HG02642 (cell line): ENCODE measurements around the gene TMC7.
"Not testable (repeated sequence)": the region's sequence is repeated elsewhere in the genome, so short reads cannot be mapped to it uniquely, and the experiment has no call there.

Source experiments
- ATAC-seq: cut with Tn5 transposase; IDR thresholded peaks from one replicate; pipeline ENCODE4 v1.9.1; 2021; ENCODE audit warnings: mild to moderate bottlenecking; ENCODE audit not compliant: unreplicated experiment, poor library complexity

The TMC7 gene

GRCh38 chr16:18975109-18975508 lies 8.6 kb upstream of the TMC7 start:
- no peak for ATAC-seq

DNA sequence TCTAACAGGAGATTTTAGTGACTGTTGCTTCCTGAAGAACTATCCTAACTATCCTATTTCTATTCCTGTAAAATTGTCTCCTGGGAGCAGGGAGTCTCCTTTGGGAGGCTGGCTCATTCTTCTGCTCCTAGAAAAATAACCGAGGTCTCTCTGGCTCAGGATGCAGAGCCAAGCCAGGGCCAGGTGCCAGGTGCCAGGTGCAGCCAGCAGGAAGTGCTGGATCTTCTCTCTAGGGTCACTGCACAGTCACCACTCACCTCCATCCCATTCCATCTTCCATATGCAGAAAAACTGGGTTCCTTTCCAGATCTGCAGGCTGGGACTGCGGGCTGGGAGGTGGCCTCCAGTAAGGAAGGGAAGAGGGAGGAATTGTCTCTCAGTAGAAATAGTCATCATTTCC lies 3.8 kb upstream of the TMC7 start:
- ATAC-seq = no peak

DNA sequence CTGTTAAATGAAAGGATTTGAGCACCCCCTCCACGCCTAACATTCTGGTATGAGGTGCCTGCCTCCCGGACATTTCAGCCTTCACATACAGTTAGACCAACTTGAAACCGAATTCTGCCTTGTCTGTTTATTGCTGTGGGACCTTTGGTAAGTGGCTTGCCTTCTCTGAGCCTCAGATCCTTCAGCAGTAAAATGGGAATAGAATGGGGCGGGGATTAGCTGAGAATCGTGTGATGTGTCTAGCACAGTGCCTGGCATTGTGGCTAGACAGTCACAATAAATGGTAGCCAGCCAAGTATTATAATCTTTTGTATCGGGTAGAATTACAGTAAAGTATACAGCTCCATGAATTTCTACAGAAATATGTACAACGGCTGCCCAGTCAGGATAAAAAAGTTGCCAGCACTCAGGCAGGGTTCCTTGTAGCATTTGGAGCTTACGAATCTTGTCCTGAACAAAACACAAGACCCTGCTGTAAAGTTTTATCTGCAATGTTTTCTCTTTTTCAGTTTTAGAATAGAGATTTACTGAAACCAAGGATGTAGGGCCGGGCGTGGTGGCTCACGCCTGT lies 786 bp downstream of the TMC7 start:
- no peak for ATAC-seq

DNA sequence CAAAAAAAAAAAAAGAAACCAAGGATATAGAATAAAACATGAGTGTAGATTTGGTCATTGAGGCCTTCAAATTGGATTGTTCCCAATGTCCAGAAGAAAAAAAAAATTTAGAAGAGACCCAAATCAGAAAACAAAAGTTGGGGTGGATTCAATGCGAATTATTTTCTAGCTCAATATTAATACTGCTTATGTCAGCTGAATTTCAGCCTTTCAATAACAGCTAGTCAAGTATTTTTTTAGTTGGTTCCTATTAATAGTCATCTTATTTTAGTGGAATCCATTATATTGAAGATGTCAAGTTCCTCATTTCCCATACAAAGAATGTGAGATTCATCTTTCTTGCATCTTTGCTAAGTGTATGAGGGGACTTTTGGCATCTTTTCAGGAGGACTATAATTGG lies 1.5 kb downstream of the TMC7 start:
- not testable (repeated sequence) for ATAC-seq

- ATAC-seq = not testable (repeated sequence)
These were observed 8.0 kb downstream of the TMC7 start for GRCh38 chr16:18991731-18992130.

GRCh38 chr16:18993531-18993930 lies 9.8 kb downstream of the TMC7 start:
- not testable (repeated sequence) for ATAC-seq

DNA sequence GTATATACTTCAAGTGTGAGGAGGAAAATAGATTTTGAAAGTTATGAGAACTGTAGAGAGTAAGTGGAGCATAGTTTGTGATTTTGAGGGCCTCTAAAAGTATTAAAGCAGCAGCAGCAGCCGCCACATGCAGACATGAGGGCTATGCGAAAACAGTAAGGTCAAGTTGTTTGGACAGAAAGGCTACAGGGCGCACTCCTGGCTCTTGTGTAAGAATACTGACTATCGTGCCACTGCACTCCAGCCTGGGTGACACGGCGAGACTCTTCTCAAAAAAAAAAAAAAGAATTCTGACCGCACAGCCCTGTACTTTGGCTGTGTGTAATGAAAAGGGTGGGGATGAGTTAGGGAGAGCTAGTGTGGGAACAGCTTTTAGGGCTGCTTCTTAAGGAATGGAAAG lies 10.4 kb downstream of the TMC7 start:
- not testable (repeated sequence) for ATAC-seq

GRCh38 chr16:18995406-18995805 lies 11.7 kb downstream of the TMC7 start:
- ATAC-seq = not testable (repeated sequence)

- not testable (repeated sequence) for ATAC-seq
These were observed 12.8 kb downstream of the TMC7 start for GRCh38 chr16:18996536-18996935.

DNA sequence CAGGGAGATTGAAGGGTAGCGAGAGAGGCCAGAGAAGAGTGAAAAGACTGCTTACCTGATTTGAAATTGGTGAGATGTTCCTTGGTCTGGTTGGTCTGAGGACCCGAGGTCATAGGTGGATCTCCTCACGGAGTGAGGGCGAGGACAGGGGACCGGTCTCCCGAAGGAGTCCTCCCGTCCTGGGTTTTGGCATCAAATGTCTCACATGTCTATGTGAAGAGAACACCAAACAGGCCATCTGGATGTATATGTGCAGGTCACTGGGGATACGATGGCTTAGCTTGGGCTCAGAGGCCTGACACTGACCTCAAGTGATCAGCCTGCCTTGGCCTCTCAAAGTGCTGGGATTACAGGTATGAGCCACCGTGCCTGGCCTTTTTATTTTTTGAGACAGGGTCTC lies 13.3 kb downstream of the TMC7 start:
- not testable (repeated sequence) for ATAC-seq

DNA sequence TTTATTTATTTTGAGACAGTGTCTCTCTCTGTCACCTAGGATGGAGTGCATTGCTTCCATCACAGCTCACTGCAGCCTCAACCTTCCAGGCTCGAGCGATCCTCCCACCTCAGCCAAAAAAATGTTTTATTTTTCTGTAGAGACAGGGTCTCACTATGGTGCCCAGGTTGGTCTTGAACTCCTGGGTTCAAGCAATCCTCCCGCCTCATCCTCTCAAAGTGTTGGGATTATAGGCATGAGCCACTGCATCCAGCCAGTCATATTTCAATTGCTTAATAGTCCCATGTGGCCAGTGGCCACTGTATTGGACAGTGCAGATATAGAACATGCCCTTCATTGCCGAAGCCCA lies 15.3 kb downstream of the TMC7 start:
- no peak for ATAC-seq

DNA sequence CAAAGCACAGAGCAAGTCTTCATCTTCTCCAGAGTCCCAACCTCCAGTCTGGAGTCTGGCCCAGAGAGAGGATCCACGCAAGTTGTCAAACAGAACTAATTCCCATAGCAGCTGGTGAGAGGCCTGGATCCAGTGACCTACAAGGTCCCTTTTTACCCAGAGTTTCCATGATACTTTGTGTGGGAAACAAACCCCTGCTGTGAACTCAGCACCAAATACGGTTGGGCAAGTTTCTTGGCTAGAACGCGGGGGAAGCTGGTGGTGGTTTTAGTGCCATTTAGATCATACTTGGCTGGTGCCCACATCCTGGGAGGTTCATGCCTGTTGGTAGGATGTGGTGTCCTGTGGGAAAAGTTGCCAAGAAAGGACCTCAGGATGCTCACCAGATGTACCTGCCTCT lies 18.1 kb downstream of the TMC7 start:
- ATAC-seq = no peak

DNA sequence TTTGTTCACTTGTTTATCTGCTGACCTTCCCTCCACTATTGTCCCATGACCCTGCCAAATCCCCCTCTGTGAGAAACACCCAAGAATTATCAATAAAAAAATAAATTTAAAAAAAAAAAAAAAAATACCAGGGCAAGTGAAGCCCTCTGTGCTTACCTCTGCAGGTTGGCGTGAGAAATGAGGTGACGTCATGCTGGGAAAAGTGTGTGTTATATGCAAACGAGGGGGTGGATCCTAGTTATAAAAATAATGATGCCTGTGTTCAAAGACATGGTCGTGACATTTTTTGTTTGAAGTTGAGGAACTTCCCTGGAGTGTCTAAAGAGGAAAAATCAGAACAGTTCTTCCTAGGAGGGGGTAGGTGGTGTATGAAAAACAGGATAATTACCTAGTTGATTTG lies 20.2 kb downstream of the TMC7 start:
- no peak for ATAC-seq

GRCh38 chr16:19005561-19006445 lies 22.1 kb downstream of the TMC7 start:
- no peak for ATAC-seq

DNA sequence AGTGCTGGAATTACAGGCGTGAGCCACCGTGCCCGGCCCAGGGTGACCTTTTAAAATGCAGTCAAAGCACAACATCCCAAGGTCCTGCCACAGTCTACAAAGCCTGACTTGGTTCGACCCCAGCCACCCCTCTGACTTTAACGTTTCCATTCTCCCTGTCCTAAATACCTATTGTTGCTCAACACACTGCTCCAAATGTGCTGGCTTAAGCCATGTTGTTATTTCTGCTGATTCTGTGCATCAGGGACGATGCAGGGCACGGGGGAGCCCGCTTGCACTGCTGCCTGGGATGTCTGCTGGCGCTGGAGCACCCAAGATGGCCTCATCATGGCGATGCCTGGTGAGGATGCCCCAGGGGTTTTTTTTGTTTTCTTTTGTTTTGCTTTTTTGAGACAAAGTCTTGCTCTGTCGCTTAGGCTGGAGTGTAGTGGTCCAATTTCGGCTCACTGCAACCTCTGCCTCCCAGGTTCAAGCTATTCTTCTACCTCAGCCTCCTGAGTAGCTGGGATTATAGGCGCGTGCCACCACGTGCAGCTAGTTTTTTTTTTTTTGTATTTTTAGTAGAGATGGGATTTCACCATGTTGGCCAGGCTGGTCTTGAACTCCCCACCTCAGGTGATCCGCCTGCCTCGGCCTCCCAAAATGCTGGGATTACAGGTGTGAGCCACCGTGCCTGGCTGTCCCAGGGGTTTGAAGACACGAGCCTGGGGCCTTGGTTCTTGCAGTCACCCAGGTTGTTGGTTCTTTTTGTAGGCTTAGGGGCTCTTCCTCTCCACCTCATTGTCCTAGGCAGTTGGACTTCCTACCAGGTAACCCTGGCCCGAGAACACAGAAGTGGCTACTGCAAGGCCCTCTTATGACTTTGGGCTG lies 22.9 kb downstream of the TMC7 start:
- ATAC-seq = no peak

DNA sequence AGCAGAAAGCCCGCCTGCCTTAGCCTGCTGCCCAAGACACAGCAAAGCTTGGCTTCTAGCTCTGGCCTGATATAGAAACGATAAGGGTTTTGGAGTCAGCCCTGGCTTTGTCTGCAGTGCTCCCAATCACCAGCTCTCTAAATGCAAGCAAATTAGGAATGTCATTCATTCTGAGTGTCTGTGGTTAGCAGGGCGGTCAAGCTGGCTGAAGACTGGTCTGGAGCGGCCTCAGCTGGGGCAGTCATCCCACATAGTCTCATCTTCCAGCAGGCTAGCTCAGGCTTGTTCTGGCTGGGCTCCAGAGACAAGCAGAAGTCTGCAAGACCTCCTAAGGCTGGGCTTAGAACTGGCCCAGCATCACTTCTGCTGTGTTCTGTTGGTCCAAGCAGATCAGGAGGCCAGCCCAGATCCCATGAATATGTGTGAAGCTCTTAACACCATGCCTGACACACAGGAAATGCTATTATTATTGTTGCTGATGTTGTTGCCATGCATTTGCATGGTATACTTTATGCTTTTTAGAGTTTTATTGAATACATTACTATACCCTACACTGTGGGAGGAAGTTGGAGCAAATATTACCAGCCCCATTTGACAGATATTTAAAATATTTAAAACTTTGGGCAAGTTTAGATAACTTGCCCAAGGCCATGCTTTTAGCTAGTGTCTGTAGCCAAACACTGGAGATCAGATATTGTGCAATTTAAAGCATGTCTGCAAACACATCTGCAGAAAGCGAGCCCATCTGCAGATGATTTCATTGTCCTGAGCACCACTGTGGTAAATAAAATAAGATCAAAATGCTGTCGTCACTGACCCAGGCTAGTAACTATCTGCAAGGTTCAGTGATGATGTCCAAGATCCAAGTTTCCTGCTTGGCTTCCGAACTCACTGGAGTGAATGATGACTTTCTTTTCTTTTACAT lies 24.8 kb downstream of the TMC7 start:
- no peak for ATAC-seq

GRCh38 chr16:19011169-19011731 lies 27.5 kb downstream of the TMC7 start:
- ATAC-seq = no peak

- no peak for ATAC-seq
These were observed 30.7 kb downstream of the TMC7 start for GRCh38 chr16:19014461-19014860.

DNA sequence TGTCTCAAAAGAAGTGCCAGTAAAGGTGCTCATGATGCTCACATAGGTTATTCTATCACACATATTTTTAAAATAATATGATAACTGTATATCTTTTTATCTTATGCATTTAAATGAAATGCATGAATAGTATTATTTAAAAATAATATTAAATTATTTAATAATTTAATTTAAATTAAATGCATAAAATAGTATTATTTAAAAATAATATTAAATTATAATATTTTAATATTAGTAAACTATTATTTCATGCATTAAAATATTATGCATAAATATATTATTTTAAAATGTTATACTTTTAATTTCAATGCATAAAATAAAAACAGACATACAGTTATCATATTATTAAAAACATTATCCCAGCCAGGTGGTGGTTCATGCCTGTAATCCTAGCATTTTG lies 33.4 kb downstream of the TMC7 start:
- ATAC-seq = no peak

GRCh38 chr16:19020689-19021088 lies 37.0 kb downstream of the TMC7 start:
- ATAC-seq = no peak
